HG02759 (cell line): Measurements from ENCODE around the gene CLEC11A.
"Not testable (repeated sequence)": the region's sequence is repeated elsewhere in the genome, so short reads cannot be mapped to it uniquely, and the experiment has no call there.

ENCODE experiments used
- ATAC-seq: cut with Tn5 transposase; IDR thresholded peaks from one replicate; pipeline ENCODE4 v1.9.1; 2021; ENCODE audit warnings: mild to moderate bottlenecking, moderate library complexity; ENCODE audit not compliant: unreplicated experiment

The CLEC11A gene

GRCh38 chr19:50753879-50754278, 30.7 kb downstream of the CLEC11A start:
- ATAC-seq = no peak

GRCh38 chr19:50756244-50756643, 33.1 kb downstream of the CLEC11A start:
- ATAC-seq = not testable (repeated sequence)

- not testable (repeated sequence) for ATAC-seq
Observed at GRCh38 chr19:50757624-50758023, 34.5 kb downstream of the CLEC11A start.

- not testable (repeated sequence) for ATAC-seq
Observed at GRCh38 chr19:50759076-50759475, 35.9 kb downstream of the CLEC11A start.

- ATAC-seq = no peak
Observed at GRCh38 chr19:50759886-50760285, 36.7 kb downstream of the CLEC11A start.

- ATAC-seq = not testable (repeated sequence)
Observed at GRCh38 chr19:50761501-50761900, 38.3 kb downstream of the CLEC11A start.

GRCh38 chr19:50763521-50763920, 40.4 kb downstream of the CLEC11A start:
- ATAC-seq = not testable (repeated sequence)

- ATAC-seq = no peak
Observed at GRCh38 chr19:50764409-50764808, 41.2 kb downstream of the CLEC11A start.

- ATAC-seq = not testable (repeated sequence)
Observed at GRCh38 chr19:50766746-50767145, 43.6 kb downstream of the CLEC11A start.

GRCh38 chr19:50767263-50767662, 44.1 kb downstream of the CLEC11A start:
- ATAC-seq = not testable (repeated sequence)

- no peak for ATAC-seq
Observed at GRCh38 chr19:50768277-50768676, 45.1 kb downstream of the CLEC11A start.

GRCh38 chr19:50770164-50770563, 47.0 kb downstream of the CLEC11A start, which contains the start of gene GPR32:
GPR32 (plus strand) TSS chr19:50770464; CDS start chr19:50770601, 137 bp downstream.
- not testable (repeated sequence) for ATAC-seq

- no peak for ATAC-seq
Observed at GRCh38 chr19:50770888-50771287, 47.7 kb downstream of the CLEC11A start.

GRCh38 chr19:50772476-50772875, 49.3 kb downstream of the CLEC11A start:
- no peak for ATAC-seq

GRCh38 chr19:50772912-50773311, 49.7 kb downstream of the CLEC11A start:
- not testable (repeated sequence) for ATAC-seq

- not testable (repeated sequence) for ATAC-seq
Observed at GRCh38 chr19:50773454-50773853, 50.3 kb downstream of the CLEC11A start.
